ENCODE measurements around the gene ZBTB16.
A peak's percentile ranks its signal among the peaks of the same experiment; 100 is the strongest.

Gene ZBTB16

GRCh38 chr11:114059278-114059983, at the start of gene ZBTB16:
Gene ZBTB16, plus strand, starts transcription at chr11:114059711. Its CDS starts 3,590 bp downstream, at chr11:114063301.
- H3K27ac Mint-ChIP-seq = peak within 1 kb of the TSS; percentile 93
- H3K4me1 Mint-ChIP-seq = peaks cover 58% of the 10 kb centered on the region

GRCh38 chr11:114010931-114011330, 48.6 kb upstream of the ZBTB16 start:
- Mint-ChIP-seq H3K4me3 (no peak overlapping the region), H3K27me3 (ENCODE audit: low read depth, poor library complexity) (peaks cover 23% of the 10 kb centered on the region), H3K4me1 (peaks cover 15% of the 10 kb centered on the region), H3K36me3 (ENCODE audit: low read depth) (no peaks in the 10 kb centered on the region), H3K9me3 (no peaks in the 10 kb centered on the region), H3K27ac (no peak overlapping the region)
- DNase-seq = no peak
- TF ChIP-seq, protein P1, sequence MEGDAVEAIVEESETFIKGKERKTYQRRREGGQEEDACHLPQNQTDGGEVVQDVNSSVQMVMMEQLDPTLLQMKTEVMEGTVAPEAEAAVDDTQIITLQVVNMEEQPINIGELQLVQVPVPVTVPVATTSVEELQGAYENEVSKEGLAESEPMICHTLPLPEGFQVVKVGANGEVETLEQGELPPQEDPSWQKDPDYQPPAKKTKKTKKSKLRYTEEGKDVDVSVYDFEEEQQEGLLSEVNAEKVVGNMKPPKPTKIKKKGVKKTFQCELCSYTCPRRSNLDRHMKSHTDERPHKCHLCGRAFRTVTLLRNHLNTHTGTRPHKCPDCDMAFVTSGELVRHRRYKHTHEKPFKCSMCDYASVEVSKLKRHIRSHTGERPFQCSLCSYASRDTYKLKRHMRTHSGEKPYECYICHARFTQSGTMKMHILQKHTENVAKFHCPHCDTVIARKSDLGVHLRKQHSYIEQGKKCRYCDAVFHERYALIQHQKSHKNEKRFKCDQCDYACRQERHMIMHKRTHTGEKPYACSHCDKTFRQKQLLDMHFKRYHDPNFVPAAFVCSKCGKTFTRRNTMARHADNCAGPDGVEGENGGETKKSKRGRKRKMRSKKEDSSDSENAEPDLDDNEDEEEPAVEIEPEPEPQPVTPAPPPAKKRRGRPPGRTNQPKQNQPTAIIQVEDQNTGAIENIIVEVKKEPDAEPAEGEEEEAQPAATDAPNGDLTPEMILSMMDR (IDR thresholded peaks at IDR 0.05) = no peak

More at GRCh38 chr11:114059278-114059983, at the start of gene ZBTB16:
- peak; percentile 84 for DNase-seq
- Mint-ChIP-seq H3K27me3 (ENCODE audit: low read depth, poor library complexity) (peaks cover 12% of the 10 kb centered on the region), H3K36me3 (ENCODE audit: low read depth) (peaks cover 6% of the 10 kb centered on the region), H3K9me3 (no peaks in the 10 kb centered on the region), H3K4me3 (peak within 1 kb of the TSS; percentile 93)
- TF ChIP-seq, protein P1 (IDR thresholded peaks at IDR 0.05) = no peak

- Mint-ChIP-seq H3K4me1 (peaks cover 15% of the 10 kb centered on the region), H3K36me3 (ENCODE audit: low read depth) (no peaks in the 10 kb centered on the region), H3K27ac (no peak overlapping the region), H3K4me3 (no peak overlapping the region), H3K9me3 (no peaks in the 10 kb centered on the region), H3K27me3 (ENCODE audit: low read depth, poor library complexity) (peaks cover 23% of the 10 kb centered on the region)
- TF ChIP-seq, protein P1 (IDR thresholded peaks at IDR 0.05) = no peak
- DNase-seq = no peak
Observed at GRCh38 chr11:114011443-114011842, 48.1 kb upstream of the ZBTB16 start.

- H3K4me1 Mint-ChIP-seq = peaks cover 15% of the 10 kb centered on the region
- no peak for DNase-seq
- no peak overlapping the region for H3K4me3 Mint-ChIP-seq
- H3K9me3 Mint-ChIP-seq = no peaks in the 10 kb centered on the region
- H3K36me3 Mint-ChIP-seq (ENCODE audit: low read depth) = no peaks in the 10 kb centered on the region
- TF ChIP-seq, protein P1 (IDR thresholded peaks at IDR 0.05) = no peak
- H3K27me3 Mint-ChIP-seq (ENCODE audit: low read depth, poor library complexity) = peaks cover 22% of the 10 kb centered on the region
- no peak overlapping the region for H3K27ac Mint-ChIP-seq
Observed at GRCh38 chr11:114015117-114015516, 44.4 kb upstream of the ZBTB16 start.

DNA sequence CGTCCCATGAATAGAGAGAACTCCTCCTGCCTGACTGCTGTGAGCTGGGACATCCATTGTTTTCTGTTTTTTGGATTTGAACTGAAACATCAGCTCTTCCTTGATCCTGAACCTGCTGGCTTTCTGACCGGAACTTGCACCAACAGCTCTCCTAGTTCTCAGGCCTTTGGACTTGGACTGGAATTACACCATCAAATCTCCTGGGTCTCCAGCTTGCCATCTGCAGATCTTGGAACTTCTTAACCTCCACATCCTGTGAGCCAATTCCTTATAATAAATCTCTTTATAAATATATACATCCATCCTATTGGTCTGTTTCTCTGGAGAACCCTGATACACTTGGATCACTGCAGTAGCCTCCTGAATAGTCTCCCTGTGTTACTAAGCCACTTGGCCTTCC, 42.5 kb upstream of the ZBTB16 start:
- TF ChIP-seq, protein P1 (IDR thresholded peaks at IDR 0.05) = no peak
- Mint-ChIP-seq H3K9me3 (no peaks in the 10 kb centered on the region), H3K27me3 (ENCODE audit: low read depth, poor library complexity) (peaks cover 22% of the 10 kb centered on the region)

DNA sequence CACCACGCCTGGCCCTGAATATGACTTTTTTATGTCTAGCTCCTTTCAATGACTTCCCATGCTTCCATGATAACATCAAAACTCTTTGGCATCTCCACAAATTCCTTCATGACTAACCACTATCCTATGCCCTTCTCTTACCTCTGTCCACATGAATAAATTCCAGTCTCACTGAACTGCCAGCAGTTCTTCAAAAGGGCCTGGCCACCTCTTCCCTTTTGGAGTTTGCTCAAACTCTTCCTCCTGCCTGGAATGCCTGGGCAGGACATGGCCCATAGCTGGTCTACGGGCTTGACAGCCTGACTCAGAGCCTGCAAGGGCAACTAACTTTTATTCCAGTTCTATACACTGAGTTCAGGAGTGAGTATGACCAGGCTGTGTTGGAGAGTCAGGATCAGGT, 41.8 kb upstream of the ZBTB16 start:
- no peak overlapping the region for H3K4me3 Mint-ChIP-seq
- no peak overlapping the region for H3K27ac Mint-ChIP-seq
- DNase-seq = no peak
- H3K27me3 Mint-ChIP-seq (ENCODE audit: low read depth, poor library complexity) = peaks cover 19% of the 10 kb centered on the region
- no peaks in the 10 kb centered on the region for H3K9me3 Mint-ChIP-seq
- TF ChIP-seq, protein P1 (IDR thresholded peaks at IDR 0.05) = no peak
- H3K4me1 Mint-ChIP-seq = peaks cover 2% of the 10 kb centered on the region
- H3K36me3 Mint-ChIP-seq (ENCODE audit: low read depth) = no peaks in the 10 kb centered on the region

More for the DNA sequence above, 42.5 kb upstream of the ZBTB16 start:
- H3K27ac Mint-ChIP-seq = no peak overlapping the region
- no peak for DNase-seq
- H3K36me3 Mint-ChIP-seq (ENCODE audit: low read depth) = no peaks in the 10 kb centered on the region
- no peak overlapping the region for H3K4me3 Mint-ChIP-seq
- peaks cover 9% of the 10 kb centered on the region for H3K4me1 Mint-ChIP-seq
